ENCODE results near the gene ELOVL6. TPM values are rescaled to one million over a fixed set of nuclear protein-coding genes. Genes with fewer than 3 reads are reported as not detected.

The ELOVL6 gene
- total and polyA plus RNA-seq, 2 of the 4 experiments (the other 2 are of a cell fraction), result 17.9 to 19.0 TPM

DNA sequence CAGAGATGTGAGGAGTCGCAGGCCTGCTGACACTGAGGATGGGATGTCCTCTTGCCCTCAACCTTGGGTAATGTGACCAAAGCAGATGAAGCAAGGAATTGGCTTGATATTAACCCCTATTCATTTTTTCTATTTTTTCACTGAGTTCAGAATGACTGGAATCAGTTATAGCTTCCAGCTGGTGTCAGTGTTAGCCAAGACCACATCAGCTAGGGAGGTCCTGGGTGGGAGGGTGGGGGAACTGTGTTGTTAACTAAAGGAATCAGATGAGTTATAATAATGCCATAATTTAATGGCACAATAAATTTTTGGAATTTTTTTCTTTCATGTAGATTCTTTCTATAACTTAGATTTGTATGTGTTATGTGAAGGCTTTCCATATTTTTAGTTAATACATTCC, 193.9 kb downstream of the ELOVL6 start:
- no TSS peak for BruUV-seq (replicated peaks)
- dilution Hi-C loops (cut with HindIII; ENCODE audit: low sequenced_read_pairs, unreplicated experiment), result no loop called here
- H3K27ac ChIP-seq (ENCODE audit: insufficient read depth, low read length), result no peak overlapping the region
- H4K20me1 ChIP-seq (ENCODE audit: insufficient read depth, low read length), result no peaks in the 10 kb centered on the region
- H4K8ac ChIP-seq (ENCODE audit: low read depth in 2 of 2, low read length in 2 of 2), result no peak overlapping the region
- no peak overlapping the region for H3K18ac ChIP-seq (ENCODE audit: low read depth, low read length)
- DNase-seq (no peak), ATAC-seq (ENCODE audit: low read depth) (no peak)
- no peak overlapping the region for H2BK120ac ChIP-seq (ENCODE audit: low read depth, low read length)
- no peaks in the 10 kb centered on the region for H3K79me1 ChIP-seq (ENCODE audit: low read depth in 1 of 2, low read length in 2 of 2)
- no peak overlapping the region for H3K4me2 ChIP-seq (ENCODE audit: low read depth, low read length)
- H3K14ac ChIP-seq (replicated peaks; ENCODE audit: low read depth, low read length), result no peak overlapping the region
- no peaks in the 10 kb centered on the region for H3K9me1 ChIP-seq (ENCODE audit: insufficient read depth, low read length)
- H2AFZ ChIP-seq (replicated peaks; ENCODE audit: low read length, poor library complexity), result no peak overlapping the region
- WGBS, 2 experiments (ENCODE audit: extremely low coverage in 2 of 2, insufficient read length in 1 of 2), result no CpG with 5 or more reads among the region's 1 CpG
- H3K23ac ChIP-seq (ENCODE audit: low read depth, low read length), result no peak overlapping the region
- TF ChIP-seq FOS (IDR thresholded peaks at IDR 0.05; ENCODE audit: low read depth, low read length) (no peak), BHLHE40 (IDR thresholded peaks at IDR 0.05; ENCODE audit: low read depth, low read length) (no peak), MAZ (IDR thresholded peaks at IDR 0.05; ENCODE audit: borderline replicate concordance, low read depth, low read length) (no peak), CEBPB (IDR thresholded peaks at IDR 0.05; ENCODE audit: low read depth, low read length) (no peak), RAD21 (IDR thresholded peaks at IDR 0.05; ENCODE audit: low read length) (no peak)
- TF ChIP-seq, protein P1, sequence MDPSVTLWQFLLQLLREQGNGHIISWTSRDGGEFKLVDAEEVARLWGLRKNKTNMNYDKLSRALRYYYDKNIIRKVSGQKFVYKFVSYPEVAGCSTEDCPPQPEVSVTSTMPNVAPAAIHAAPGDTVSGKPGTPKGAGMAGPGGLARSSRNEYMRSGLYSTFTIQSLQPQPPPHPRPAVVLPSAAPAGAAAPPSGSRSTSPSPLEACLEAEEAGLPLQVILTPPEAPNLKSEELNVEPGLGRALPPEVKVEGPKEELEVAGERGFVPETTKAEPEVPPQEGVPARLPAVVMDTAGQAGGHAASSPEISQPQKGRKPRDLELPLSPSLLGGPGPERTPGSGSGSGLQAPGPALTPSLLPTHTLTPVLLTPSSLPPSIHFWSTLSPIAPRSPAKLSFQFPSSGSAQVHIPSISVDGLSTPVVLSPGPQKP (IDR thresholded peaks at IDR 0.05; ENCODE audit: borderline replicate concordance, low read depth, low read length), result no peak
- H3K4me1 ChIP-seq (ENCODE audit: control insufficient read depth, insufficient read depth, low read length), result no peaks in the 10 kb centered on the region
- no peak overlapping the region for H3K4ac ChIP-seq (ENCODE audit: low read depth, low read length)
- H4K5ac ChIP-seq (ENCODE audit: low read depth, low read length), result no peak overlapping the region
- H3K56ac ChIP-seq (ENCODE audit: extremely low read depth, insufficient read depth, low read length), result no peak overlapping the region
- H3K9ac ChIP-seq (ENCODE audit: low read depth, low read length), result no peak overlapping the region; the same call in 1 of the 2 replicates
- no peak overlapping the region for H2BK20ac ChIP-seq (ENCODE audit: low read depth, low read length)
- no peak overlapping the region for H2BK5ac ChIP-seq (ENCODE audit: low read depth, low read length, poor library complexity, severe bottlenecking)
- H3K27me3 ChIP-seq (ENCODE audit: control insufficient read depth, insufficient read depth, low read length), result no peaks in the 10 kb centered on the region
- H3K4me3 ChIP-seq (ENCODE audit: insufficient read depth, low read depth, low read length), result no peak overlapping the region
- no peak overlapping the region for H4K91ac ChIP-seq (ENCODE audit: insufficient read depth, low read depth, low read length)
- H2BK15ac ChIP-seq (ENCODE audit: low read depth, low read length), result no peak overlapping the region
- no peak overlapping the region for H2AK9ac ChIP-seq (replicated peaks; ENCODE audit: low read depth, low read length, poor library complexity)
- no peaks in the 10 kb centered on the region for H3K9me3 ChIP-seq (ENCODE audit: control insufficient read depth, insufficient read depth, low read length)
- intact Hi-C loops (cut with micrococcal nuclease), result no loop called here
- ChIA-PET CTCF (interaction anchor here (0.7 to 5.4 kb wide), 4 partner anchors 15 to 511 kb away, joined by 3 to 52 read pairs (median 4); no protein-coding TSS in a partner anchor), POLR2A (ENCODE audit: unreplicated experiment) (no interaction called here)
- no peak overlapping the region for H2AK5ac ChIP-seq (ENCODE audit: low read depth, low read length)
- in situ Hi-C loops (cut with MboI; ENCODE audit: low sequenced_read_pairs), result loop anchor here (25.0 kb wide), 1 partner anchor 308 kb away; no protein-coding TSS in a partner anchor
- no peaks in the 10 kb centered on the region for H3K36me3 ChIP-seq (ENCODE audit: control insufficient read depth, insufficient read depth, low read length)
